Stimulated activated CD8-positive, alpha-beta memory T cell treated with anti-CD3 and anti-CD28 coated beads, Interleukin-7, amount 100 ng/mL, for 1 hour (primary cell): ENCODE results near the gene MAGEB4.
"Not testable (repeated sequence)": the region's sequence is repeated elsewhere in the genome, so short reads cannot be mapped to it uniquely, and the experiment has no call there.

Experiments
- DNase-seq, 2 donors: peaks; one replicate each; pipeline ENCODE4 v3.0.0-alpha.2; 2020; ENCODE audit warnings: low read depth in 2 of 2

Gene MAGEB4

GRCh38 chrX:30241724-30242415 lies at the start of gene MAGEB4:
Gene MAGEB4, plus strand, starts transcription at chrX:30242000. Its CDS starts 136 bp downstream, at chrX:30242136.
- DNase-seq, result no peak

GRCh38 chrX:30193910-30194309 lies 47.9 kb upstream of the MAGEB4 start:
- DNase-seq, result not testable (repeated sequence)

- DNase-seq, result no peak
These were observed 45.5 kb upstream of the MAGEB4 start for GRCh38 chrX:30196322-30196721.

- DNase-seq, result no peak
These were observed 29.6 kb upstream of the MAGEB4 start for GRCh38 chrX:30212172-30212571.

- no peak for DNase-seq
These were observed 26.4 kb upstream of the MAGEB4 start, which contains the start of gene MAGEB2 for GRCh38 chrX:30215357-30215843. Gene MAGEB2, plus strand, starts transcription at chrX:30215563. Its CDS starts 3,018 bp downstream, at chrX:30218581.

GRCh38 chrX:30217465-30217864 lies 24.3 kb upstream of the MAGEB4 start:
- DNase-seq, result no peak

GRCh38 chrX:30219372-30219771 lies 22.4 kb upstream of the MAGEB4 start:
- DNase-seq, result no peak

GRCh38 chrX:30220661-30221060 lies 21.1 kb upstream of the MAGEB4 start:
- DNase-seq, result no peak

- no peak for DNase-seq
These were observed 17.3 kb upstream of the MAGEB4 start for GRCh38 chrX:30224536-30224935.

- DNase-seq, result no peak
These were observed 13.3 kb upstream of the MAGEB4 start for GRCh38 chrX:30228526-30228925.

- DNase-seq, result no peak
These were observed 11.4 kb upstream of the MAGEB4 start, which contains the start of gene MAGEB3 for GRCh38 chrX:30230395-30230794. Gene MAGEB3, plus strand, starts transcription at chrX:30230657. Its CDS starts 5,268 bp downstream, at chrX:30235925.

- DNase-seq, result no peak
These were observed 5.1 kb downstream of the MAGEB4 start, which contains the start of gene MAGEB1 for GRCh38 chrX:30246769-30247489. Gene MAGEB1, plus strand, starts transcription at chrX:30247146. Its CDS starts 3,348 bp downstream, at chrX:30250494.

GRCh38 chrX:30248854-30249253 lies 7.1 kb downstream of the MAGEB4 start:
- DNase-seq, result no peak

- no peak for DNase-seq
These were observed 11.5 kb downstream of the MAGEB4 start for GRCh38 chrX:30253257-30253656.

GRCh38 chrX:30259927-30260326 lies 18.1 kb downstream of the MAGEB4 start:
- no peak for DNase-seq

GRCh38 chrX:30261012-30261411 lies 19.2 kb downstream of the MAGEB4 start:
- DNase-seq, result no peak

GRCh38 chrX:30262763-30263162 lies 21.0 kb downstream of the MAGEB4 start:
- no peak for DNase-seq

GRCh38 chrX:30270639-30271038 lies 28.8 kb downstream of the MAGEB4 start:
- no peak for DNase-seq

- DNase-seq, result no peak
These were observed 33.7 kb downstream of the MAGEB4 start for GRCh38 chrX:30275498-30275897.

- no peak for DNase-seq
These were observed 36.6 kb downstream of the MAGEB4 start for GRCh38 chrX:30278365-30278764.

GRCh38 chrX:30280428-30280827 lies 38.6 kb downstream of the MAGEB4 start:
- DNase-seq, result no peak

GRCh38 chrX:30282527-30282926 lies 40.7 kb downstream of the MAGEB4 start:
- no peak for DNase-seq
